Endodermal cell (in vitro differentiated cells): ENCODE measurements around the gene AFAP1L2. TPM values are rescaled to one million over a fixed set of nuclear protein-coding genes. Genes with fewer than 3 reads are reported as not detected.

Experiments used
- DNase-seq: peaks from one replicate; pipeline ENCODE4 v3.0.0-alpha.2; 2017
- H3K27ac ChIP-seq: 2 replicates; pipeline ENCODE4 v1.5.1; 2013; ENCODE audit warnings: mild to moderate bottlenecking, low read depth, low read length, moderate library complexity
- H3K27me3 ChIP-seq: 2 replicates; pipeline ENCODE4 v1.6.1; 2013; ENCODE audit warnings: mild to moderate bottlenecking, low read length, moderate library complexity; ENCODE audit not compliant: insufficient read depth, control insufficient read depth, poor library complexity, severe bottlenecking
- H3K36me3 ChIP-seq: 2 replicates; pipeline ENCODE4 v1.7.0; 2013; ENCODE audit warnings: mild to moderate bottlenecking, low read length, moderate library complexity; ENCODE audit not compliant: control insufficient read depth, insufficient read depth
- H3K4me1 ChIP-seq: one replicate; pipeline ENCODE4 v1.7.0; 2013; ENCODE audit warnings: low read length; ENCODE audit not compliant: control insufficient read depth, insufficient read depth
- H3K4me3 ChIP-seq: 2 replicates; pipeline ENCODE4 v1.5.1; 2013; ENCODE audit warnings: mild to moderate bottlenecking, low read length, moderate library complexity
- H3K9ac ChIP-seq: 2 replicates; pipeline ENCODE4 v1.6.1; 2013; ENCODE audit warnings: mild to moderate bottlenecking, low read length, moderate library complexity; ENCODE audit not compliant: poor library complexity, severe bottlenecking; ENCODE audit errors: extremely low read depth
- H3K9me3 ChIP-seq: 2 replicates; pipeline ENCODE4 v1.6.1; 2013; ENCODE audit warnings: mild to moderate bottlenecking, low read length, moderate library complexity; ENCODE audit not compliant: control insufficient read depth
- H3K27ac Mint-ChIP-seq: 2 replicates; pipeline ENCODE4 v1.8.0; 2020; ENCODE audit warnings: mixed read lengths
- H3K27me3 Mint-ChIP-seq: 2 replicates; pipeline ENCODE4 v1.8.0; 2021; ENCODE audit warnings: mild to moderate bottlenecking, mixed read lengths; ENCODE audit not compliant: insufficient read depth
- H3K36me3 Mint-ChIP-seq: 2 replicates; pipeline ENCODE4 v1.8.0; 2020; ENCODE audit warnings: low read depth, mixed read lengths
- H3K4me1 Mint-ChIP-seq: 2 replicates; pipeline ENCODE4 v1.8.0; 2020; ENCODE audit warnings: mixed read lengths
- H3K4me3 Mint-ChIP-seq: 2 replicates; pipeline ENCODE4 v1.8.0; 2020; ENCODE audit warnings: mild to moderate bottlenecking, moderate library complexity, mixed read lengths
- H3K9me3 Mint-ChIP-seq: 2 replicates; pipeline ENCODE4 v1.8.0; 2020; ENCODE audit warnings: mild to moderate bottlenecking, mixed read lengths
- CTCF ChIP-seq: fragments of 200-600 bp; sonication (generic); conservative IDR thresholded peaks from 2 replicates; pipeline ENCODE4 v1.5.0; 2021; ENCODE audit warnings: antibody characterized with exemption, mild to moderate bottlenecking
- WGBS, 2 experiments: methylation state at CpG; one replicate each; pipeline versions ENCODE4 v1.1.5 to v1.1.7; 2013; ENCODE audit warnings: missing lambda C conversion rate in 2 of 2, mixed read lengths in 1 of 2; ENCODE audit not compliant: insufficient coverage in 1 of 2, insufficient read length in 1 of 2; 5-methylcytosine and 5-hydroxymethylcytosine counted together
- total RNA-seq, 2 donors: library from RNA; stranded (reverse); fragmentation: NEBNext Ultra II Directional in 1 of 2; extraction: Animal tissue kit (Norgen Biotek cat#: 25700) in 1 of 2; gene quantifications; 2 replicates in 1 of 2; 3 replicates in 1 of 2; pipeline ENCODE4 v1.2.1, GENCODE V29; 2021

The AFAP1L2 gene
- total RNA-seq, 2 donors from 2014 or later: 1.5 to 2.2 TPM

GRCh38 chr10:114408968-114409444 lies 4.7 kb upstream of the AFAP1L2 start:
- Histone ChIP-seq H3K9me3 (no peaks in the 10 kb centered on the region), H3K4me1 (peaks cover 6% of the 10 kb centered on the region), H3K4me3 (no peak overlapping the region), H3K36me3 (no peaks in the 10 kb centered on the region), H3K27ac (no peak overlapping the region), H3K9ac (no peak overlapping the region), H3K27me3 (peaks cover 21% of the 10 kb centered on the region)
- TF ChIP-seq CTCF: no peak
- Mint-ChIP-seq H3K4me3 (no peak overlapping the region), H3K4me1 (peaks cover 23% of the 10 kb centered on the region), H3K27ac (no peak overlapping the region), H3K36me3 (no peaks in the 10 kb centered on the region), H3K9me3 (no peaks in the 10 kb centered on the region), H3K27me3 (peaks cover 37% of the 10 kb centered on the region)
- DNase-seq: no peak
- WGBS, 2 experiments: 53 to 63% methylated on average over 5 of the region's 5 CpGs

GRCh38 chr10:114408112-114408967 lies 4.0 kb upstream of the AFAP1L2 start:
- Histone ChIP-seq H3K4me3 (no peak overlapping the region), H3K9me3 (no peaks in the 10 kb centered on the region), H3K36me3 (no peaks in the 10 kb centered on the region), H3K27me3 (peaks cover 27% of the 10 kb centered on the region), H3K9ac (no peak overlapping the region), H3K27ac (no peak overlapping the region), H3K4me1 (peaks cover 6% of the 10 kb centered on the region)
- TF ChIP-seq CTCF: no peak
- H3K36me3 Mint-ChIP-seq: no peaks in the 10 kb centered on the region
- H3K4me3 Mint-ChIP-seq: no peak overlapping the region
- DNase-seq: peak; percentile 66
- H3K27ac Mint-ChIP-seq: no peak overlapping the region
- H3K9me3 Mint-ChIP-seq: no peaks in the 10 kb centered on the region
- H3K27me3 Mint-ChIP-seq: peaks cover 44% of the 10 kb centered on the region
- peaks cover 23% of the 10 kb centered on the region for H3K4me1 Mint-ChIP-seq
- WGBS, 2 experiments: 73 to 76% methylated on average over 7 to 12 of the region's 12 CpGs

GRCh38 chr10:114406455-114406854 lies 2.2 kb upstream of the AFAP1L2 start:
- Mint-ChIP-seq H3K27ac (no peak overlapping the region), H3K9me3 (no peaks in the 10 kb centered on the region), H3K36me3 (no peaks in the 10 kb centered on the region), H3K4me1 (peaks cover 30% of the 10 kb centered on the region), H3K4me3 (no peak overlapping the region), H3K27me3 (peaks cover 56% of the 10 kb centered on the region)
- Histone ChIP-seq H3K4me3 (no peak overlapping the region), H3K27me3 (peaks cover 46% of the 10 kb centered on the region), H3K36me3 (no peaks in the 10 kb centered on the region), H3K9ac (no peak overlapping the region), H3K27ac (no peak overlapping the region), H3K4me1 (peaks cover 6% of the 10 kb centered on the region), H3K9me3 (no peaks in the 10 kb centered on the region)
- no peak for TF ChIP-seq CTCF
- 100% methylated on average over 1 of the region's 1 CpG; no CpG with 5 or more reads in 1 of the 2 experiments for WGBS, 2 experiments
- DNase-seq: no peak
